HUES64 (cell line): ENCODE results near the gene ADIPOR2.

ENCODE experiments used
- H3K27ac ChIP-seq: 2 replicates; pipeline ENCODE4 v1.7.0; 2013; ENCODE audit warnings: low read depth, low read length, inconsistent platforms
- H3K27me3 ChIP-seq: 2 replicates; pipeline ENCODE4 v1.6.1; 2013; ENCODE audit warnings: mild to moderate bottlenecking, low read length; ENCODE audit not compliant: insufficient read depth
- H3K36me3 ChIP-seq: 2 replicates; pipeline ENCODE4 v1.6.1; 2013; ENCODE audit warnings: mild to moderate bottlenecking, low read length; ENCODE audit not compliant: insufficient read depth
- H3K4me1 ChIP-seq: 2 replicates; pipeline ENCODE4 v1.6.1; 2013; ENCODE audit warnings: mild to moderate bottlenecking, low read length, moderate library complexity; ENCODE audit not compliant: insufficient read depth
- H3K4me3 ChIP-seq: 2 replicates; pipeline ENCODE4 v1.5.1; 2013; ENCODE audit warnings: mild to moderate bottlenecking, low read length, moderate library complexity
- H3K9ac ChIP-seq: 2 replicates; pipeline ENCODE4 v1.6.1; 2013; ENCODE audit warnings: mild to moderate bottlenecking, low read depth, low read length
- H3K9me3 ChIP-seq: 2 replicates; pipeline ENCODE4 v1.6.1; 2013; ENCODE audit warnings: low read depth, low read length; ENCODE audit not compliant: insufficient read depth
- WGBS: fragments of 150-250, 120-280 bp; methylation state at CpG from one replicate; pipeline ENCODE4 v1.1.7; 2013; ENCODE audit warnings: missing lambda C conversion rate; 5-methylcytosine and 5-hydroxymethylcytosine counted together

Gene ADIPOR2

GRCh38 chr12:1837541-1838204, 146.8 kb downstream of the ADIPOR2 start:
- no peak overlapping the region for H3K27ac ChIP-seq
- H3K4me3 ChIP-seq: no peak overlapping the region
- H3K9me3 ChIP-seq: no peaks in the 10 kb centered on the region
- no peaks in the 10 kb centered on the region for H3K27me3 ChIP-seq
- H3K36me3 ChIP-seq: no peaks in the 10 kb centered on the region
- H3K4me1 ChIP-seq: peaks cover 2% of the 10 kb centered on the region; the same call in 1 of the 2 replicates
- 88% methylated on average over 11 of the region's 12 CpGs for WGBS
- no peak overlapping the region for H3K9ac ChIP-seq
